Hepatocyte (in vitro differentiated cells): ENCODE data around the gene DNAH11.

ENCODE experiments used
- EZH2 ChIP-seq: fragments of 200-600 bp; sonication (generic); IDR thresholded peaks from 2 replicates; pipeline ENCODE4 v1.6.1; 2016; ENCODE audit warnings: antibody characterized with exemption, mild to moderate bottlenecking, borderline replicate concordance
- EZH2phosphoT487 ChIP-seq: fragments of 200-600 bp; sonication (generic); IDR thresholded peaks from one replicate; pipeline ENCODE4 v1.6.1; 2018; ENCODE audit warnings: antibody characterized with exemption, mild to moderate bottlenecking, low read depth, moderate library complexity; ENCODE audit not compliant: unreplicated experiment, severe bottlenecking
- TF ChIP-seq, protein P1 (sequence below): fragments of 200-600 bp; sonication (generic); IDR thresholded peaks from 2 replicates; pipeline ENCODE4 v1.5.1; 2016; ENCODE audit warnings: antibody characterized with exemption, mild to moderate bottlenecking; ENCODE audit not compliant: poor library complexity

GRCh38 chr7:21916176-21916575 is 373.3 kb downstream of the DNAH11 start:
- TF ChIP-seq EZH2phosphoT487 (no peak), EZH2 (no peak)
- TF ChIP-seq, protein P1, sequence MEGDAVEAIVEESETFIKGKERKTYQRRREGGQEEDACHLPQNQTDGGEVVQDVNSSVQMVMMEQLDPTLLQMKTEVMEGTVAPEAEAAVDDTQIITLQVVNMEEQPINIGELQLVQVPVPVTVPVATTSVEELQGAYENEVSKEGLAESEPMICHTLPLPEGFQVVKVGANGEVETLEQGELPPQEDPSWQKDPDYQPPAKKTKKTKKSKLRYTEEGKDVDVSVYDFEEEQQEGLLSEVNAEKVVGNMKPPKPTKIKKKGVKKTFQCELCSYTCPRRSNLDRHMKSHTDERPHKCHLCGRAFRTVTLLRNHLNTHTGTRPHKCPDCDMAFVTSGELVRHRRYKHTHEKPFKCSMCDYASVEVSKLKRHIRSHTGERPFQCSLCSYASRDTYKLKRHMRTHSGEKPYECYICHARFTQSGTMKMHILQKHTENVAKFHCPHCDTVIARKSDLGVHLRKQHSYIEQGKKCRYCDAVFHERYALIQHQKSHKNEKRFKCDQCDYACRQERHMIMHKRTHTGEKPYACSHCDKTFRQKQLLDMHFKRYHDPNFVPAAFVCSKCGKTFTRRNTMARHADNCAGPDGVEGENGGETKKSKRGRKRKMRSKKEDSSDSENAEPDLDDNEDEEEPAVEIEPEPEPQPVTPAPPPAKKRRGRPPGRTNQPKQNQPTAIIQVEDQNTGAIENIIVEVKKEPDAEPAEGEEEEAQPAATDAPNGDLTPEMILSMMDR = no peak
